Measurements from ENCODE around the gene RPL12.

The RPL12 gene

GRCh38 chr9:127445851-127446712, 5.1 kb downstream of the RPL12 start:
- FAIRE-seq, result no peak
- TF ChIP-seq TAF1 (IDR thresholded peaks at IDR 0.05; ENCODE audit: low read depth, low read length) (no peak), POU2F2 (IDR thresholded peaks at IDR 0.05; ENCODE audit: low read depth, low read length) (no peak), POLR2AphosphoS5 (IDR thresholded peaks at IDR 0.05; ENCODE audit: low read depth, low read length) (peak; percentile 79), SPI1 (IDR thresholded peaks at IDR 0.05; ENCODE audit: low read depth, low read length) (no peak), PAX5 (IDR thresholded peaks at IDR 0.05; ENCODE audit: insufficient read depth, low read length, severe bottlenecking) (no peak), POLR2A (IDR thresholded peaks at IDR 0.05; ENCODE audit: low read depth, low read length) (peak; percentile 58; the same call in 1 of the 2 replicates)
- DNase-seq (ENCODE audit: insufficient read length, low spot score), result no peak

GRCh38 chr9:127444921-127445850, 6.0 kb downstream of the RPL12 start:
- DNase-seq (ENCODE audit: insufficient read length, low spot score), result no peak
- peak; percentile 15; the same call in 1 of the 2 replicates for TF ChIP-seq POLR2AphosphoS5 (IDR thresholded peaks at IDR 0.05; ENCODE audit: low read depth, low read length)
- no peak for TF ChIP-seq SPI1 (IDR thresholded peaks at IDR 0.05; ENCODE audit: low read depth, low read length)
- TF ChIP-seq POLR2A (IDR thresholded peaks at IDR 0.05; ENCODE audit: low read depth, low read length), result no peak; the same call in 1 of the 2 replicates
- TF ChIP-seq POU2F2 (IDR thresholded peaks at IDR 0.05; ENCODE audit: low read depth, low read length), result 0 out of 2 replicates have a peak, but pooled peaks have one; percentile 3
- TF ChIP-seq TAF1 (IDR thresholded peaks at IDR 0.05; ENCODE audit: low read depth, low read length), result no peak
- no peak for TF ChIP-seq PAX5 (IDR thresholded peaks at IDR 0.05; ENCODE audit: insufficient read depth, low read length, severe bottlenecking)
- FAIRE-seq, result no peak

GRCh38 chr9:127444283-127444920, 6.8 kb downstream of the RPL12 start:
- FAIRE-seq, result no peak
- peak; percentile 65; the same call in 1 of the 2 replicates for TF ChIP-seq POU2F2 (IDR thresholded peaks at IDR 0.05; ENCODE audit: low read depth, low read length)
- TF ChIP-seq POLR2AphosphoS5 (IDR thresholded peaks at IDR 0.05; ENCODE audit: low read depth, low read length), result peak; percentile 25; the same call in 1 of the 2 replicates
- no peak for TF ChIP-seq TAF1 (IDR thresholded peaks at IDR 0.05; ENCODE audit: low read depth, low read length)
- no peak for DNase-seq (ENCODE audit: insufficient read length, low spot score)

GRCh38 chr9:127438394-127438793, 12.8 kb downstream of the RPL12 start:
- no peak for TF ChIP-seq POLR2A (IDR thresholded peaks at IDR 0.05; ENCODE audit: low read depth, low read length)
- no peak for TF ChIP-seq POLR2AphosphoS5 (IDR thresholded peaks at IDR 0.05; ENCODE audit: low read depth, low read length)
- DNase-seq (ENCODE audit: insufficient read length, low spot score), result no peak
- no peak for FAIRE-seq

- TF ChIP-seq POLR2A (IDR thresholded peaks at IDR 0.05; ENCODE audit: low read depth, low read length) (no peak), POLR2AphosphoS5 (IDR thresholded peaks at IDR 0.05; ENCODE audit: low read depth, low read length) (no peak), SPI1 (IDR thresholded peaks at IDR 0.05; ENCODE audit: low read depth, low read length) (no peak), POU2F2 (IDR thresholded peaks at IDR 0.05; ENCODE audit: low read depth, low read length) (no peak), TAF1 (IDR thresholded peaks at IDR 0.05; ENCODE audit: low read depth, low read length) (no peak), PAX5 (IDR thresholded peaks at IDR 0.05; ENCODE audit: insufficient read depth, low read length, severe bottlenecking) (no peak)
- no peak for FAIRE-seq
- DNase-seq (ENCODE audit: insufficient read length, low spot score), result no peak
Measured at GRCh38 chr9:127437497-127438264, 13.5 kb downstream of the RPL12 start.

GRCh38 chr9:127430415-127430814, 20.8 kb downstream of the RPL12 start:
- FAIRE-seq, result no peak
- no peak for DNase-seq (ENCODE audit: insufficient read length, low spot score)
- TF ChIP-seq POLR2AphosphoS5 (IDR thresholded peaks at IDR 0.05; ENCODE audit: low read depth, low read length), result no peak
- TF ChIP-seq PAX5 (IDR thresholded peaks at IDR 0.05; ENCODE audit: insufficient read depth, low read length, severe bottlenecking), result no peak
- TF ChIP-seq SPI1 (IDR thresholded peaks at IDR 0.05; ENCODE audit: low read depth, low read length), result no peak
- no peak for TF ChIP-seq POLR2A (IDR thresholded peaks at IDR 0.05; ENCODE audit: low read depth, low read length)
- TF ChIP-seq TAF1 (IDR thresholded peaks at IDR 0.05; ENCODE audit: low read depth, low read length), result no peak
- TF ChIP-seq POU2F2 (IDR thresholded peaks at IDR 0.05; ENCODE audit: low read depth, low read length), result no peak

- no peak for FAIRE-seq
- no peak for TF ChIP-seq POLR2A (IDR thresholded peaks at IDR 0.05; ENCODE audit: low read depth, low read length)
- no peak for TF ChIP-seq SPI1 (IDR thresholded peaks at IDR 0.05; ENCODE audit: low read depth, low read length)
- no peak for TF ChIP-seq PAX5 (IDR thresholded peaks at IDR 0.05; ENCODE audit: insufficient read depth, low read length, severe bottlenecking)
- no peak for DNase-seq (ENCODE audit: insufficient read length, low spot score)
Measured at GRCh38 chr9:127428348-127428747, 22.9 kb downstream of the RPL12 start.

- DNase-seq (ENCODE audit: insufficient read length, low spot score), result no peak
- FAIRE-seq, result no peak
- TF ChIP-seq POLR2A (IDR thresholded peaks at IDR 0.05; ENCODE audit: low read depth, low read length), result no peak
- TF ChIP-seq POLR2AphosphoS5 (IDR thresholded peaks at IDR 0.05; ENCODE audit: low read depth, low read length), result no peak
- TF ChIP-seq POU2F2 (IDR thresholded peaks at IDR 0.05; ENCODE audit: low read depth, low read length), result no peak
- TF ChIP-seq SPI1 (IDR thresholded peaks at IDR 0.05; ENCODE audit: low read depth, low read length), result no peak
- TF ChIP-seq PAX5 (IDR thresholded peaks at IDR 0.05; ENCODE audit: insufficient read depth, low read length, severe bottlenecking), result no peak
- no peak for TF ChIP-seq TAF1 (IDR thresholded peaks at IDR 0.05; ENCODE audit: low read depth, low read length)
Measured at GRCh38 chr9:127426756-127427155, 24.4 kb downstream of the RPL12 start.
